H1 (cell line): Measurements from ENCODE around the gene KCNB1. TPM values are rescaled to one million over a fixed set of nuclear protein-coding genes. Genes with fewer than 3 reads are reported as not detected.

Source experiments
- ATF2 ChIP-seq: IDR thresholded peaks from 2 replicates; pipeline ENCODE4 v1.6.1; 2012; ENCODE audit warnings: low read length, inconsistent platforms
- EGR1 ChIP-seq: IDR thresholded peaks from 2 replicates; pipeline ENCODE4 v1.6.1; 2011; ENCODE audit warnings: low read depth, low read length, borderline replicate concordance
- GABPA ChIP-seq: IDR thresholded peaks from 2 replicates; pipeline ENCODE4 v1.6.1; 2011; ENCODE audit warnings: mild to moderate bottlenecking, low read length, moderate library complexity, borderline replicate concordance; ENCODE audit not compliant: insufficient read depth
- MAX ChIP-seq: IDR thresholded peaks from 2 replicates; pipeline ENCODE4 v1.6.1; 2012; ENCODE audit warnings: inconsistent platforms
- SIN3A ChIP-seq, 2 experiments: IDR thresholded peaks in 1 of 2; conservative IDR thresholded peaks in 1 of 2; 2 replicates each; pipeline ENCODE4 v1.6.1; 2011 to 2012; ENCODE audit warnings: low read length in 2 of 2, improper control_type of control experiment in 1 of 2, low read depth in 1 of 2, mild to moderate bottlenecking in 1 of 2
- SRF ChIP-seq: IDR thresholded peaks from 2 replicates; pipeline ENCODE4 v1.6.1; 2011; ENCODE audit warnings: mild to moderate bottlenecking, low read depth, low read length, moderate library complexity
- TAF7 ChIP-seq: optimal IDR thresholded peaks from 2 replicates; pipeline ENCODE3; 2011; ENCODE audit warnings: low read depth, mild to moderate bottlenecking, inconsistent platforms, low read length, moderate library complexity, borderline replicate concordance
- polyA plus RNA-seq, 7 experiments: library from polyadenylated mRNA; depleted of rRNA in 3 of 7; stranded (reverse) in 5 of 7; unstranded in 2 of 7; fragments of >200 nt in 5 of 7; fragments of 200-250 nt in 2 of 7; gene quantifications; 1 replicate in 5 of 7; 2 replicates in 1 of 7; 4 replicates in 1 of 7; pipeline versions ENCODE4 v1.2.1 to v1.2.3, GENCODE V29; 2011 to 2013; ENCODE audit warnings: missing spikeins in 2 of 7, mixed read lengths in 2 of 7
- total RNA-seq: library from RNA; stranded (reverse); fragmentation: NEBNext Ultra II Directional; extraction: Animal tissue kit (Norgen Biotek cat#: 25700); gene quantifications from 2 replicates; pipeline ENCODE4 v1.2.1, GENCODE V29; 2021

The KCNB1 gene
- total and polyA plus RNA-seq, 2 of the 8 experiments (the other 6 are each of a cell fraction or from before 2014, with no cell fraction given): 0.58 to 0.67 TPM

- TF ChIP-seq ATF2 (no peak), MAX (no peak), GABPA (no peak), SRF (no peak), EGR1 (no peak), SIN3A (conservative IDR thresholded peaks at IDR 0.05 in 1 of 2, IDR thresholded peaks at IDR 0.05 in 1 of 2; ENCODE audit: low read depth in 1 of 2, low read length in 2 of 2) (no peak), TAF7 (no peak)
Observed at GRCh38 chr20:49431329-49431728, 51.1 kb downstream of the KCNB1 start (continued).
